IMR-90 (cell line): Measurements from ENCODE around the gene ZBTB40. TPM values are rescaled to one million over a fixed set of nuclear protein-coding genes. Genes with fewer than 3 reads are reported as not detected.
A peak's percentile ranks its signal among the peaks of the same experiment; 100 is the strongest.

Source experiments
- ATAC-seq: fragments of 200-7000 bp; cut with Tn5 transposase; 2 replicates; pipeline ENCODE4 v1.9.1; 2020; ENCODE audit warnings: low read depth, mild to moderate bottlenecking, moderate library complexity
- BruUV-seq: library from RNA; stranded (reverse); fragments of 400-500 nt; replicated peaks from 2 replicates; lab custom pipeline; 2021; lab: Mats Ljungman, UMichigan
- CTCF ChIA-PET: fragments of 300-600 bp; formaldehyde crosslinking; extraction: SDS; loops from one replicate; lab custom pipeline; 2021; ENCODE audit warnings: antibody characterized with exemption; lab: Yijun Ruan, JAX
- POLR2A ChIA-PET: fragments of 300-600 bp; sonication (Branson Sonifier 250); formaldehyde crosslinking; loops from one replicate; lab custom pipeline; 2022; ENCODE audit warnings: antibody characterized with exemption; ENCODE audit not compliant: unreplicated experiment; lab: Charles Lee
- DNase-seq: peaks from one replicate; pipeline ENCODE4 v3.0.0; 2013
- H2AFZ ChIP-seq: replicated peaks from 2 replicates; pipeline ENCODE3; 2013; ENCODE audit warnings: low read length, mild to moderate bottlenecking; ENCODE audit not compliant: poor library complexity
- H2AK5ac ChIP-seq: 2 replicates; pipeline ENCODE4 v1.6.1; 2013; ENCODE audit warnings: low read depth, low read length, inconsistent platforms
- H2AK9ac ChIP-seq: replicated peaks from 2 replicates; pipeline ENCODE3; 2013; ENCODE audit warnings: mild to moderate bottlenecking, low read depth, low read length, moderate library complexity; ENCODE audit not compliant: poor library complexity
- H2BK120ac ChIP-seq: 2 replicates; pipeline ENCODE4 v1.6.1; 2013; ENCODE audit warnings: low read depth, low read length, inconsistent platforms
- H2BK15ac ChIP-seq: 3 replicates; pipeline ENCODE4 v1.6.1; 2013; ENCODE audit warnings: low read depth, low read length, inconsistent platforms
- H2BK20ac ChIP-seq: 2 replicates; pipeline ENCODE4 v1.6.1; 2013; ENCODE audit warnings: low read depth, mild to moderate bottlenecking, inconsistent platforms, low read length, moderate library complexity
- H2BK5ac ChIP-seq: 2 replicates; pipeline ENCODE4 v1.6.1; 2013; ENCODE audit warnings: mild to moderate bottlenecking, low read depth, low read length, inconsistent platforms; ENCODE audit not compliant: poor library complexity, severe bottlenecking
- H3K14ac ChIP-seq: replicated peaks from 2 replicates; pipeline ENCODE4 v1.6.1; 2013; ENCODE audit warnings: low read depth, low read length, inconsistent platforms
- H3K18ac ChIP-seq: 2 replicates; pipeline ENCODE4 v1.6.1; 2013; ENCODE audit warnings: low read depth, low read length, control low read depth
- H3K23ac ChIP-seq: 2 replicates; pipeline ENCODE4 v1.6.1; 2013; ENCODE audit warnings: low read depth, low read length, inconsistent platforms
- H3K27ac ChIP-seq: 2 replicates; pipeline ENCODE4 v1.5.1; 2013; ENCODE audit warnings: mild to moderate bottlenecking, control low read depth, low read length; ENCODE audit not compliant: insufficient read depth
- H3K27me3 ChIP-seq: 2 replicates; pipeline ENCODE4 v1.6.1; 2013; ENCODE audit warnings: low read length; ENCODE audit not compliant: control insufficient read depth, insufficient read depth
- H3K36me3 ChIP-seq: 2 replicates; pipeline ENCODE4 v1.6.1; 2013; ENCODE audit warnings: low read length, mixed read lengths; ENCODE audit not compliant: control insufficient read depth, insufficient read depth
- H3K4ac ChIP-seq: 2 replicates; pipeline ENCODE4 v1.6.1; 2013; ENCODE audit warnings: low read depth, low read length, inconsistent platforms
- H3K4me1 ChIP-seq: 2 replicates; pipeline ENCODE4 v1.6.1; 2013; ENCODE audit warnings: low read length, mixed read lengths; ENCODE audit not compliant: control insufficient read depth, insufficient read depth
- H3K4me2 ChIP-seq: 2 replicates; pipeline ENCODE4 v1.6.1; 2013; ENCODE audit warnings: low read depth, mild to moderate bottlenecking, control low read depth, low read length, moderate library complexity
- H3K4me3 ChIP-seq: 2 replicates; pipeline ENCODE4 v1.5.1; 2013; ENCODE audit warnings: low read depth, mild to moderate bottlenecking, control low read depth, low read length, moderate library complexity; ENCODE audit not compliant: insufficient read depth
- H3K56ac ChIP-seq: 2 replicates; pipeline ENCODE4 v1.6.1; 2013; ENCODE audit warnings: low read length, inconsistent platforms; ENCODE audit not compliant: insufficient read depth; ENCODE audit errors: extremely low read depth
- H3K79me1 ChIP-seq, 2 experiments: 2 replicates each; pipeline ENCODE4 v1.6.1; 2013; ENCODE audit warnings: low read length in 2 of 2, inconsistent platforms in 1 of 2, low read depth in 1 of 2
- H3K9ac ChIP-seq: 2 replicates; pipeline ENCODE4 v1.6.1; 2013; ENCODE audit warnings: low read depth, low read length, control low read depth
- H3K9me1 ChIP-seq: 2 replicates; pipeline ENCODE4 v1.6.1; 2013; ENCODE audit warnings: low read length, inconsistent platforms; ENCODE audit not compliant: insufficient read depth
- H3K9me3 ChIP-seq: 2 replicates; pipeline ENCODE4 v1.6.1; 2013; ENCODE audit warnings: low read length; ENCODE audit not compliant: control insufficient read depth, insufficient read depth
- H4K20me1 ChIP-seq: 2 replicates; pipeline ENCODE4 v1.6.1; 2013; ENCODE audit warnings: low read length, inconsistent platforms; ENCODE audit not compliant: insufficient read depth
- H4K5ac ChIP-seq: 2 replicates; pipeline ENCODE4 v1.6.1; 2013; ENCODE audit warnings: mild to moderate bottlenecking, low read depth, low read length, control low read depth
- H4K8ac ChIP-seq, 2 experiments: 2 replicates each; pipeline ENCODE4 v1.6.1; 2013; ENCODE audit warnings: low read depth in 2 of 2, low read length in 2 of 2, control low read depth in 1 of 2, inconsistent platforms in 1 of 2
- H4K91ac ChIP-seq: 2 replicates; pipeline ENCODE4 v1.6.1; 2013; ENCODE audit warnings: low read depth, low read length, inconsistent platforms; ENCODE audit not compliant: insufficient read depth
- BHLHE40 ChIP-seq: fragments of 150-350 bp; IDR thresholded peaks from 2 replicates; pipeline ENCODE4 v1.6.1; 2016; ENCODE audit warnings: mild to moderate bottlenecking, low read depth, low read length
- CEBPB ChIP-seq: IDR thresholded peaks from 2 replicates; pipeline ENCODE4 v1.6.1; 2012; ENCODE audit warnings: low read depth, low read length, improper control_type of control experiment
- CTCF ChIP-seq: conservative IDR thresholded peaks from 2 replicates; pipeline ENCODE4 v1.5.1; 2012; ENCODE audit warnings: mild to moderate bottlenecking, low read depth, low read length, improper control_type of control experiment
- ELK1 ChIP-seq: fragments of 150-350 bp; IDR thresholded peaks from 2 replicates; pipeline ENCODE4 v1.6.1; 2016; ENCODE audit warnings: low read depth, mild to moderate bottlenecking, low read length, moderate library complexity, borderline replicate concordance
- MAZ ChIP-seq: IDR thresholded peaks from 2 replicates; pipeline ENCODE4 v1.6.1; 2012; ENCODE audit warnings: low read depth, mild to moderate bottlenecking, low read length, improper control_type of control experiment, moderate library complexity, borderline replicate concordance
- MXI1 ChIP-seq: IDR thresholded peaks from 2 replicates; pipeline ENCODE4 v1.6.1; 2012; ENCODE audit warnings: low read depth, mild to moderate bottlenecking, low read length, moderate library complexity, borderline replicate concordance
- NFE2L2 ChIP-seq: fragments of 150-350 bp; IDR thresholded peaks from 2 replicates; pipeline ENCODE4 v1.6.1; 2016; ENCODE audit warnings: low read depth, mild to moderate bottlenecking, low read length
- POLR2A ChIP-seq: IDR thresholded peaks from 2 replicates; pipeline ENCODE4 v1.6.1; 2012; ENCODE audit warnings: mild to moderate bottlenecking, low read depth, low read length
- RAD21 ChIP-seq: IDR thresholded peaks from 2 replicates; pipeline ENCODE4 v1.6.1; 2012; ENCODE audit warnings: low read length, improper control_type of control experiment
- RCOR1 ChIP-seq: IDR thresholded peaks from 2 replicates; pipeline ENCODE4 v1.6.1; 2012; ENCODE audit warnings: mild to moderate bottlenecking, low read length, improper control_type of control experiment; ENCODE audit not compliant: insufficient replicate concordance
- SMC3 ChIP-seq: fragments of 150-350 bp; IDR thresholded peaks from 2 replicates; pipeline ENCODE4 v1.6.1; 2016; ENCODE audit warnings: low read depth, mild to moderate bottlenecking, antibody characterized with exemption, low read length, moderate library complexity
- USF2 ChIP-seq: fragments of 150-350 bp; IDR thresholded peaks from 2 replicates; pipeline ENCODE4 v1.6.1; 2017; ENCODE audit warnings: mild to moderate bottlenecking, antibody characterized with exemption, low read length, low read depth
- WGBS, 2 experiments: methylation state at CpG; one replicate each; pipeline versions ENCODE4 v1.1.5 to v1.1.7; 2013; ENCODE audit warnings: missing lambda C conversion rate in 2 of 2; ENCODE audit not compliant: insufficient read length in 1 of 2; ENCODE audit errors: extremely low coverage in 2 of 2; 5-methylcytosine and 5-hydroxymethylcytosine counted together
- dilution Hi-C: fragments of 300-500 bp; cut with HindIII; formaldehyde crosslinking; loops from one replicate; pipeline ENCODE4 v1.14.3; 2018; ENCODE audit warnings: low sequenced_read_pairs; ENCODE audit not compliant: unreplicated experiment
- in situ Hi-C: fragments of 300-500 bp; cut with MboI; formaldehyde crosslinking; loops from 3 replicates; pipeline ENCODE4 v1.14.3; 2019; ENCODE audit warnings: low sequenced_read_pairs, inconsistent platforms, mixed read lengths
- intact Hi-C: fragments of 100-400 bp; cut with micrococcal nuclease; formaldehyde crosslinking; loops from 2 replicates; pipeline ENCODE4 v1.10.0; 2022
- polyA plus RNA-seq, 3 experiments: library from polyadenylated mRNA; depleted of rRNA; stranded (reverse); fragments of >200 nt; gene quantifications; 2 replicates each; pipeline ENCODE4 v1.2.3, GENCODE V29; 2012; ENCODE audit warnings: low replicate concordance in 1 of 3
- total RNA-seq: library from RNA; depleted of rRNA; stranded (reverse); fragments of >200 nt; gene quantifications from 2 replicates; pipeline ENCODE4 v1.2.3, GENCODE V29; 2012

Gene ZBTB40
- total and polyA plus RNA-seq, 2 of the 4 experiments (the other 2 are of a cell fraction), result 6.0 to 9.7 TPM

- TF ChIP-seq USF2 (no peak), RAD21 (no peak), POLR2A (no peak)
Measured at GRCh38 chr1:22417466-22417865, 34.2 kb upstream of the ZBTB40 start (continued).

- Histone ChIP-seq H3K14ac (no peak overlapping the region), H3K9me3 (no peaks in the 10 kb centered on the region), H3K9me1 (no peaks in the 10 kb centered on the region), H3K9ac (no peak overlapping the region), H3K4me2 (no peak overlapping the region), H3K36me3 (no peaks in the 10 kb centered on the region), H2AFZ (peak overlapping the region; percentile 26), H3K4me3 (no peak overlapping the region), H2BK5ac (no peak overlapping the region), H4K5ac (no peak overlapping the region; the same call in 1 of the 2 replicates), H4K91ac (0 out of 2 replicates have a peak overlapping the region, but pooled peaks have one; percentile 25), H2BK120ac (no peak overlapping the region; the same call in 1 of the 2 replicates), H3K27me3 (peaks cover 20% of the 10 kb centered on the region), H2BK20ac (no peak overlapping the region), H3K4me1 (peaks cover 14% of the 10 kb centered on the region), H2AK5ac (0 out of 2 replicates have a peak overlapping the region, but pooled peaks have one; percentile 34), H4K20me1 (no peaks in the 10 kb centered on the region; the same call in 1 of the 2 replicates), H4K8ac (no peak overlapping the region), H3K23ac (no peak overlapping the region), H2AK9ac (no peak overlapping the region), H3K56ac (no peak overlapping the region), H3K4ac (no peak overlapping the region), H2BK15ac (no peak overlapping the region), H3K27ac (no peak overlapping the region), H3K79me1 (no peaks in the 10 kb centered on the region), H3K18ac (no peak overlapping the region)
- WGBS, 2 experiments, result 56% methylated on average over 3 of the region's 4 CpGs; no CpG with 5 or more reads in 1 of the 2 experiments
- BruUV-seq, result no TSS peak
- POLR2A ChIA-PET, result no interaction called here
- in situ Hi-C loops (loop anchor here (5.0 kb wide), 2 partner anchors 229 to 311 kb away; no protein-coding TSS in a partner anchor), intact Hi-C loops (loop anchor here (10.0 kb wide), 1 partner anchor 394 kb away; no protein-coding TSS in a partner anchor), dilution Hi-C loops (no loop called here)
- DNase-seq (no peak), ATAC-seq (no peak)
- CTCF ChIA-PET, result no interaction called here
- no peak for TF ChIP-seq NFE2L2
- TF ChIP-seq CEBPB, result no peak
- no peak for TF ChIP-seq SMC3
- TF ChIP-seq MXI1, result no peak
- no peak for TF ChIP-seq RCOR1
- TF ChIP-seq ELK1, result no peak
- no peak for TF ChIP-seq BHLHE40
- TF ChIP-seq CTCF, result no peak
- no peak for TF ChIP-seq USF2
- TF ChIP-seq POLR2A, result no peak
- no peak for TF ChIP-seq MAZ
Measured at GRCh38 chr1:22418312-22418711, 33.3 kb upstream of the ZBTB40 start.
